Panc1 (cell line): ENCODE results near the gene TREML1.

Source experiments
- POLR2AphosphoS5 ChIP-seq: IDR thresholded peaks from 2 replicates; pipeline ENCODE4 v1.6.1; 2012; ENCODE audit warnings: mild to moderate bottlenecking, low read depth, low read length, moderate library complexity
- SIN3A ChIP-seq: IDR thresholded peaks from 2 replicates; pipeline ENCODE4 v1.6.1; 2012; ENCODE audit warnings: low read depth, mild to moderate bottlenecking, low read length, moderate library complexity, borderline replicate concordance; ENCODE audit not compliant: insufficient read depth
- TCF7L2 ChIP-seq: IDR thresholded peaks from 2 replicates; pipeline ENCODE4 v1.6.1; 2011; ENCODE audit warnings: mild to moderate bottlenecking, low read depth, low read length, inconsistent platforms
- TF ChIP-seq, protein P1 (sequence below), 2 experiments: IDR thresholded peaks; 2 replicates each; pipeline ENCODE4 v1.6.1; 2011 to 2012; ENCODE audit warnings: low read depth in 2 of 2, control low read depth in 1 of 2, low read length in 1 of 2, mild to moderate bottlenecking in 1 of 2, moderate library complexity in 1 of 2; ENCODE audit not compliant: insufficient read depth in 1 of 2
- TF ChIP-seq, protein P2 (sequence below): fragments of 450-650 bp; IDR thresholded peaks from 2 replicates; pipeline ENCODE4 v1.5.1; 2017; ENCODE audit warnings: mild to moderate bottlenecking

DNA sequence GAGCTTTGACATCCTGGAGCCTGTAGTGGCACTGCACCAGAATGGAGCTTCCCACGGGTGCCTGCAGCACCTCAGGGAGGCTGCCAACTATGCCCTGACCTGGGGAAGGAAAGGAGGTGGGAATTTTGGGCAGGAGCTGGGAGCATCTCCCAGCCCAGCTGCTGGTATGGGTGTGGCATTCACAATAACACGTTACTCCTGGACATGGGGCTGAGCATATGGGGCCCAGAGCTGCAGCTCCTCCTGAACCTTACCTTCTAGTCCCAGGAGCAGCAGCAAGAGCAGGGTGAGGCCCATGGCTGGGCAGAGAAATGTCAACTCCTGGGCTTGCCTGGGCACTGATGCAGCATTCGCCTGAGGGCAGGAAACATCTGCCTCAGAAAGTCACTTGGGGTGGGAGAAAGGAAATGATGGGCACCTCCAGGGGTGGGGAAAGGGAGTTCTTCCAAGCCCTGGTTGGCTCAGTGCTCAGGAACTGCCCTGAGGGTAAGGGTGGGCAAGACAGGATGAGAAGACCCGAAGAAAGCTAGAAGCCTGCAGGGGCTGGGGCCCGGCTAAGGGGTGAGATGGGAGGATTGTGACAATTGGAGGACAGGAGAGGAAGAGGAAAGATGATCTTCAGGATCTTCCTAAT, at the start of gene TREML1:
- TF ChIP-seq, protein P1, sequence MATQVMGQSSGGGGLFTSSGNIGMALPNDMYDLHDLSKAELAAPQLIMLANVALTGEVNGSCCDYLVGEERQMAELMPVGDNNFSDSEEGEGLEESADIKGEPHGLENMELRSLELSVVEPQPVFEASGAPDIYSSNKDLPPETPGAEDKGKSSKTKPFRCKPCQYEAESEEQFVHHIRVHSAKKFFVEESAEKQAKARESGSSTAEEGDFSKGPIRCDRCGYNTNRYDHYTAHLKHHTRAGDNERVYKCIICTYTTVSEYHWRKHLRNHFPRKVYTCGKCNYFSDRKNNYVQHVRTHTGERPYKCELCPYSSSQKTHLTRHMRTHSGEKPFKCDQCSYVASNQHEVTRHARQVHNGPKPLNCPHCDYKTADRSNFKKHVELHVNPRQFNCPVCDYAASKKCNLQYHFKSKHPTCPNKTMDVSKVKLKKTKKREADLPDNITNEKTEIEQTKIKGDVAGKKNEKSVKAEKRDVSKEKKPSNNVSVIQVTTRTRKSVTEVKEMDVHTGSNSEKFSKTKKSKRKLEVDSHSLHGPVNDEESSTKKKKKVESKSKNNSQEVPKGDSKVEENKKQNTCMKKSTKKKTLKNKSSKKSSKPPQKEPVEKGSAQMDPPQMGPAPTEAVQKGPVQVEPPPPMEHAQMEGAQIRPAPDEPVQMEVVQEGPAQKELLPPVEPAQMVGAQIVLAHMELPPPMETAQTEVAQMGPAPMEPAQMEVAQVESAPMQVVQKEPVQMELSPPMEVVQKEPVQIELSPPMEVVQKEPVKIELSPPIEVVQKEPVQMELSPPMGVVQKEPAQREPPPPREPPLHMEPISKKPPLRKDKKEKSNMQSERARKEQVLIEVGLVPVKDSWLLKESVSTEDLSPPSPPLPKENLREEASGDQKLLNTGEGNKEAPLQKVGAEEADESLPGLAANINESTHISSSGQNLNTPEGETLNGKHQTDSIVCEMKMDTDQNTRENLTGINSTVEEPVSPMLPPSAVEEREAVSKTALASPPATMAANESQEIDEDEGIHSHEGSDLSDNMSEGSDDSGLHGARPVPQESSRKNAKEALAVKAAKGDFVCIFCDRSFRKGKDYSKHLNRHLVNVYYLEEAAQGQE (IDR thresholded peaks at IDR 0.05; ENCODE audit: insufficient read depth in 1 of 2, low read depth in 2 of 2, low read length in 1 of 2), result no peak
- TF ChIP-seq, protein P2, sequence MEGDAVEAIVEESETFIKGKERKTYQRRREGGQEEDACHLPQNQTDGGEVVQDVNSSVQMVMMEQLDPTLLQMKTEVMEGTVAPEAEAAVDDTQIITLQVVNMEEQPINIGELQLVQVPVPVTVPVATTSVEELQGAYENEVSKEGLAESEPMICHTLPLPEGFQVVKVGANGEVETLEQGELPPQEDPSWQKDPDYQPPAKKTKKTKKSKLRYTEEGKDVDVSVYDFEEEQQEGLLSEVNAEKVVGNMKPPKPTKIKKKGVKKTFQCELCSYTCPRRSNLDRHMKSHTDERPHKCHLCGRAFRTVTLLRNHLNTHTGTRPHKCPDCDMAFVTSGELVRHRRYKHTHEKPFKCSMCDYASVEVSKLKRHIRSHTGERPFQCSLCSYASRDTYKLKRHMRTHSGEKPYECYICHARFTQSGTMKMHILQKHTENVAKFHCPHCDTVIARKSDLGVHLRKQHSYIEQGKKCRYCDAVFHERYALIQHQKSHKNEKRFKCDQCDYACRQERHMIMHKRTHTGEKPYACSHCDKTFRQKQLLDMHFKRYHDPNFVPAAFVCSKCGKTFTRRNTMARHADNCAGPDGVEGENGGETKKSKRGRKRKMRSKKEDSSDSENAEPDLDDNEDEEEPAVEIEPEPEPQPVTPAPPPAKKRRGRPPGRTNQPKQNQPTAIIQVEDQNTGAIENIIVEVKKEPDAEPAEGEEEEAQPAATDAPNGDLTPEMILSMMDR, result no peak
- TF ChIP-seq POLR2AphosphoS5 (no peak), SIN3A (no peak), TCF7L2 (no peak)
